RWPE2 (cell line): ENCODE results near the gene DOK5.

Experiments used
- ATAC-seq: fragments of 200-7000 bp; cut with Tn5 transposase; 3 replicates; pipeline ENCODE4 v1.9.1; 2021; ENCODE audit warnings: low read depth
- DNase-seq: peaks from one replicate; pipeline ENCODE4 v3.0.0-alpha.2; 2020; ENCODE audit warnings: low spot score
- H3K27ac ChIP-seq: fragments of 450-650 bp; 2 replicates; pipeline ENCODE4 v1.5.1; 2017; ENCODE audit warnings: mild to moderate bottlenecking; ENCODE audit not compliant: poor library complexity, severe bottlenecking
- H3K27me3 ChIP-seq: fragments of 250-450 bp; sonication (Bioruptor Pico); 2 replicates; pipeline ENCODE4 v1.5.1; 2021; ENCODE audit warnings: mild to moderate bottlenecking, moderate library complexity; ENCODE audit not compliant: insufficient read depth, poor library complexity, severe bottlenecking
- H3K36me3 ChIP-seq: fragments of 250-450 bp; sonication (Bioruptor Pico); 2 replicates; pipeline ENCODE4 v1.5.1; 2020; ENCODE audit warnings: low read depth, mild to moderate bottlenecking, moderate library complexity
- H3K4me1 ChIP-seq: fragments of 250-450 bp; sonication (Bioruptor Pico); 2 replicates; pipeline ENCODE4 v1.5.1; 2021; ENCODE audit warnings: mild to moderate bottlenecking, moderate library complexity; ENCODE audit not compliant: insufficient read depth, poor library complexity, severe bottlenecking
- H3K4me3 ChIP-seq: fragments of 250-450 bp; sonication (Bioruptor Pico); 2 replicates; pipeline ENCODE4 v1.5.1; 2021; ENCODE audit warnings: mild to moderate bottlenecking, moderate library complexity; ENCODE audit not compliant: severe bottlenecking
- H3K9me3 ChIP-seq: fragments of 250-450 bp; sonication (Bioruptor Pico); 2 replicates; pipeline ENCODE4 v1.5.1; 2021; ENCODE audit warnings: mild to moderate bottlenecking, moderate library complexity; ENCODE audit not compliant: severe bottlenecking
- TF ChIP-seq, protein P1 (sequence below): fragments of 450-650 bp; IDR thresholded peaks from one replicate; pipeline ENCODE4 v1.5.1; 2017; ENCODE audit warnings: mild to moderate bottlenecking, moderate library complexity; ENCODE audit not compliant: poor library complexity, severe bottlenecking

DOK5 gene

DNA sequence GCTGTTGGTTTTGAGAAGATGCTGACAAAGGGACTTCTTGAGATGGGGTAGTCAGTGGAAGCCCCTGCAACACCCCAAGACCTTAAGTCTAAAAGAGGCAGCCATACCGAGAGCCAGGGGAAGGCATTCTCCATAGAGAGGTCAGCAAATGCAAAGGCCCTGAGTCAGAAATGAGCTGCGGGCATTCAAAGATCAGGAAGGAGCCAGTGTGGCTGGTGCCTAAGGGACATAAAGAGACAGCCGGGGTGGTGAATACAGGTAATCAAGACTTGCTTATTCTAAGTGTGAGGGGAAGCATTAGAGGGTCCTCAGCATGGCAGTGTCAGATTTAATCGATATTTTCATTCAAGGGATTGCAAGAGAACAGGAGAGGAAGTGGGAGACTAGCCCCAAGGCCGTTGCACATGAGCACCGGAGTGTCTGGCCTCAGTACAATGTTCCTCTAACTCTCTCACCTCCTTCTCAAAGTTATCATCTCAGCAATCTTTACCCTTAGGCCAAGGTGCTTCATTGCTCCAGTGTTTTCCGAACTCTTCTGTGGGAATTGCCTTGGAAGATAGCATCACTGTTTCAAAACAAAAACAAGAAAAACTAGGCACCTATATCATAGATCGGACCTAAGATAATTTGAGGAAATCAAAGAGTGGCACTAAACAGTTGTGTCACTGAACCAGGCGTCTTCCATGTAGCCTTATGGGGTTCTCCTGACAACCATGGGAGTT, 173.2 kb downstream of the DOK5 start:
- DNase-seq (no peak), ATAC-seq (no peak)
- TF ChIP-seq, protein P1, sequence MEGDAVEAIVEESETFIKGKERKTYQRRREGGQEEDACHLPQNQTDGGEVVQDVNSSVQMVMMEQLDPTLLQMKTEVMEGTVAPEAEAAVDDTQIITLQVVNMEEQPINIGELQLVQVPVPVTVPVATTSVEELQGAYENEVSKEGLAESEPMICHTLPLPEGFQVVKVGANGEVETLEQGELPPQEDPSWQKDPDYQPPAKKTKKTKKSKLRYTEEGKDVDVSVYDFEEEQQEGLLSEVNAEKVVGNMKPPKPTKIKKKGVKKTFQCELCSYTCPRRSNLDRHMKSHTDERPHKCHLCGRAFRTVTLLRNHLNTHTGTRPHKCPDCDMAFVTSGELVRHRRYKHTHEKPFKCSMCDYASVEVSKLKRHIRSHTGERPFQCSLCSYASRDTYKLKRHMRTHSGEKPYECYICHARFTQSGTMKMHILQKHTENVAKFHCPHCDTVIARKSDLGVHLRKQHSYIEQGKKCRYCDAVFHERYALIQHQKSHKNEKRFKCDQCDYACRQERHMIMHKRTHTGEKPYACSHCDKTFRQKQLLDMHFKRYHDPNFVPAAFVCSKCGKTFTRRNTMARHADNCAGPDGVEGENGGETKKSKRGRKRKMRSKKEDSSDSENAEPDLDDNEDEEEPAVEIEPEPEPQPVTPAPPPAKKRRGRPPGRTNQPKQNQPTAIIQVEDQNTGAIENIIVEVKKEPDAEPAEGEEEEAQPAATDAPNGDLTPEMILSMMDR: no peak
- peaks cover 34% of the 10 kb centered on the region for H3K27me3 ChIP-seq
- no peaks in the 10 kb centered on the region for H3K4me1 ChIP-seq
- H3K9me3 ChIP-seq: no peaks in the 10 kb centered on the region
- H3K27ac ChIP-seq: no peak overlapping the region
- no peaks in the 10 kb centered on the region for H3K36me3 ChIP-seq
- H3K4me3 ChIP-seq: no peak overlapping the region

DNA sequence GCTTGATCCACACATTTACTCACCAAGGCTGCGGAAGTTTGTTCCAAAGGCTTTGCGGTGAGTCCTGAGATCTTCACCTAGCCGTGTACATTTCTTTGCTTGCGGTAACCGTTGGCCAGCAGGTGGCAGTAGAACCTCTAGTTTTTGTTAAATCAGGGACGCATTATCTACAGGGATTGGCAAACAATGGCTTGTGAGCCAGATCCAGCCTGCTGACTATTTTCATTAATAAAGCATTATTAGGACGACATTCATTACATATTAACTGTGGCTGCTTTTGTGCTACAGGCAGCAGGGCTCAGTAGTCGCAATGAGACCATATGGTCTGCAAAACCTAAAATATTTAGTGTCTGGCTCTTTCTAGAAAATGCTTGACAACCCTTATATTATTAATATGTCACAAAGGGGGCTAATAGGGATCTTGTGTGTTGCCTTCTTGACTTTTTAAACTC, 174.1 kb downstream of the DOK5 start:
- Histone ChIP-seq H3K36me3 (no peaks in the 10 kb centered on the region), H3K4me1 (no peaks in the 10 kb centered on the region), H3K4me3 (no peak overlapping the region), H3K27ac (no peak overlapping the region), H3K27me3 (peaks cover 44% of the 10 kb centered on the region), H3K9me3 (no peaks in the 10 kb centered on the region)
- TF ChIP-seq, protein P1: peak; percentile 100
- ATAC-seq (peak; percentile 91), DNase-seq (peak; percentile 80)

DNA sequence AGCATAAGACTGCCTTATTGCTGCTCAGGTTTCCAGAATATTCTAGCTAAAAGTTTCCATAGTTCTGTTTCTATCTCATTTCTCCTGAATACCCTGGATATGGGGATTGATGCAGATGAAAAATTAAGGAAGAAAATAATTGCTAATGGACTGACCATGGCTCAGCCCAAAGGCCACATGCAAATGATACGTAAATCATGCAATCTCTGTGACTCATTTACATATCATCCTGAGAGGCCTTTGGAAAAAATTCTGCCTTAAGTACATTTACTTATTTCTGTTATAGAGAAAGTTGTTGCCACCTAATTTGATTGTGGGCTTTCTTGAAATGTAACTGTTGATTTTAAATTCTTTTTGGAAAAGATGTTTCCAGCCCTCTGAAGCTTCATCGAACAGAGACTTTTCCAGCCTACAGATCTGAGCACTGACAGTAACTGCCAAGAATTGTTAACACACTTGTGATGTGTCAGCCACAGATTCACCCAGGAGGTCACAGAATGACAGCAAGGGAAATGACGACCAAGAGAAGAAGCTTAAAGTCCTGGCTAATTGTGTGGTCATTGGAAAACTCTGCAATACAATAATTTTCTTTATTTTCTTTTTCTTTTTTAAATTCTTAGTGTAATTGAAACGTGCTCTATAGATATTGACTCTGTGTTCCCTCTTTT, 174.8 kb downstream of the DOK5 start:
- H3K4me3 ChIP-seq: no peak overlapping the region
- H3K4me1 ChIP-seq: no peaks in the 10 kb centered on the region
- no peak overlapping the region for H3K27ac ChIP-seq
- no peaks in the 10 kb centered on the region for H3K9me3 ChIP-seq
- DNase-seq: no peak
- no peak for ATAC-seq
- H3K36me3 ChIP-seq: no peaks in the 10 kb centered on the region
- peaks cover 44% of the 10 kb centered on the region for H3K27me3 ChIP-seq
- TF ChIP-seq, protein P1: no peak

DNA sequence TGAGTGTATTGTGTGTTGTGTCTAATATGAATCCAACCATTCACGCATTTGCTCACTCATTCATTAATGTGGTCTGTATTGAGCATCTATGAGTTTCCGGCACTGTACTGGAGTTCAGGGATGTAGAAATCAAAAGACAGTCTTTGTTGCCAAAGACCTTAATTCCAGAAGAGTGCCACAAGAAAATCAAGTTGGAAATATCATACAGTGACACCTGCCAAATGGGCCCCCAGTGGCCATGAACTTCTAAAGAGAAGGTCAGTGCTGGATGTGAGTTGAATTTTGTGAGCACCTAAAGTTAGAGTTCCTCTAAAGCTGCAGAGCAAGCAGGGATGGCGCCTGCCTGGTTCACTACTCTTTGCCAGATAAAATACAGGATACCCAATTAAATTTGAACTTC, 175.9 kb downstream of the DOK5 start:
- TF ChIP-seq, protein P1: no peak
- DNase-seq: no peak
- no peaks in the 10 kb centered on the region for H3K4me1 ChIP-seq
- H3K27ac ChIP-seq: no peak overlapping the region
- H3K36me3 ChIP-seq: no peaks in the 10 kb centered on the region
- H3K4me3 ChIP-seq: no peak overlapping the region
- no peak for ATAC-seq
- H3K27me3 ChIP-seq: peaks cover 53% of the 10 kb centered on the region
- H3K9me3 ChIP-seq: no peaks in the 10 kb centered on the region

DNA sequence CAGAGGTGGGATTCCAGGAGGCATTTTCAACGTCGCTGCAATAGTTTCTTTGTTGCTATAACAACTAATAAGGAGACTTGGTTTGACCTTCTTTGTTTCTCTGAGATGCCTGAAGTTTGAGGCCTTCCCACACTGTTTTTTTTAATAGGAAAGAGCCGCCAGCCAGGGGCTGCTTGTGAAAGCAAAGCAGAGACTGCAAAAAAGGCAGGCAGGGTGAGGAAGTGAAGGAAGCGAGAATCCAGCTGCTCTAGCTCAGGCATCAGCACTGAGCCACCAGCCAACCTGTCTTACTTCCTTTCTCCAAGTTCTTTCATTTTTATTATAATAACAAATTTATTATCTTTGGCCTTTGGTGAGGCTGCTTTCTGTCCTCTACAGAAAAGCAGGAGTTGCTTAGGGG, 179.1 kb downstream of the DOK5 start:
- peaks cover 65% of the 10 kb centered on the region for H3K27me3 ChIP-seq

More for the DNA sequence above, 179.1 kb downstream of the DOK5 start:
- H3K4me1 ChIP-seq: no peaks in the 10 kb centered on the region
- DNase-seq: no peak
- H3K4me3 ChIP-seq: no peak overlapping the region
- no peak for ATAC-seq
- H3K9me3 ChIP-seq: no peaks in the 10 kb centered on the region
- TF ChIP-seq, protein P1: no peak
- H3K36me3 ChIP-seq: no peaks in the 10 kb centered on the region
- no peak overlapping the region for H3K27ac ChIP-seq
